IPS DF 4.7 (cell line): ENCODE data around the gene TESMIN.

ENCODE experiments used
- DNase-seq: peaks from one replicate; pipeline ENCODE4 v3.0.0-alpha.2; 2013; ENCODE audit warnings: low spot score; ENCODE audit errors: extremely low read depth

The TESMIN gene

DNA sequence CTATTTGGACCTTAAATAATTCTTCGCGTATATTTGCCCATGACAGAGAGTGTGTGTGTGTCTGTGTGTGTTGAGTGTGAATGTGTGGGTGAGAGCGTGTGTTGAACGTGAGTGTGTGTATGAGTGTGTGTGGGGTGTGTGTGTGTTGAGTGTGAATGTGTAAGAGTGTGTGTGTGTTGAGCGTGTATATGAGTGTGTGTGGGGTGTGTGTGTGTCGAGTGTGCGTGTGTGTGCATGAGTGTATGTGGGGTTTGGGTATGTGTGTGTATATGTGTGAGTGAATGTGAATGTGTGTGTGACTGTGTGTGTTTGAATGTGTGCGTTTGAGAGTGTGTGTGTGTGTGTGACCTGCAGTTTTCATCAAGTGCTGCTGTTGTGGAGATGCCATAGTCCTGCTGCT lies 40.2 kb downstream of the TESMIN start:
- DNase-seq = no peak

DNA sequence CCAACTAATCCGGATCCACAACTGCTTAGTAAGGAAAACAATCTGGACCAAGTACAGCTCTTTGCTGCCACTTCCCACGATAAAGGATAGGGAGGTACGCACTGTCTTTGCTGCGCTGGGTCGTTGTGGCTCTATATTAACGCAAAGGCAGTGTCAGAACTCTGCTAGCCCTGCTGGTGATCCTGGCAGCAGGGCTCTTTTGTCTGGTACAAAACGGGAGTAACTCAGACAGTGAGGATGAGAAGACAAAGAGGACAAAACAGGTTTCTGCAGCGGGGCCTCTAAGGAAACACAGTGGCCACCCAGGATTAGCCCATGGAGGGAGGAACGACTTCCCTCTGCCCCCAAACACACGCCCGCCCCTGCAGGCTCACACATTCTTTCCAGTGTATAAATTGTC lies 40.9 kb downstream of the TESMIN start:
- no peak for DNase-seq

DNA sequence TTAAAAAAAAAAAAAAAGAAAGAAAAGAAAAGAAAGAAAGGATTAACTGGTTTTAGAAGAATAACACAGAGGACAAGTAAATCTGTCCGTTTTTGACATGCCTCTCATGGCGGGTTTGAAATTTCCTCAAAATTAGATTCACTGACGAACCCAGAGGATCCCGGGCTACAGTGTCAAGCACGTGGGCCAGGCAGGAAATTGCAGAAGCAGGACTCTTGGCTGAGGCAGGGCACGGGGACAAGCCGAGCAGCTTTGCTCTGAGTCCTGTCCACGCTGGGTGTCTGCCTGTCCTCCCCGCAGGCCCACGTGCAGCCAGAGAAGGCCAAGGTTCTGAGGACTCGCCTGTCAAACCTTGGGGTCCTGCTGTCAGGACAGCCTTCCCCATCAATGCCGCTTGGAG lies 42.3 kb downstream of the TESMIN start:
- DNase-seq = no peak

DNA sequence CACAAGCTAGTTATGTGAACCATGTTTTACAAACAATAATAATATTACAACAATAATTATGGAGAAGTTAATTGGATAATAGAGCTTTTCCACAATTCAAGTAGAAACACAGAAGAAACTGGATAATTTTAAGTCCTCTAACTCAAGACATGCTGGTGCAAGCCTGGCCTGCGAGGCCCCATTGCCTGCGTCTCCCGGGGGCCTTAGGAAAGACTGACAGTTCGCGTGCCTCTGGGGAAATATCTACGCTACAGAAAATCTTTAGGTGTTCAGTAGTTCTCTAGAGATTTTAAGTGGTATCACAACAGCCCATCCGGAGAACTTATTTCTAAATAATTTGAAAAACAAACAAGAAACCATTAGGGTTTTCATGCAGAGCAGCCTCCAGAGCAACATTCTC lies 43.8 kb downstream of the TESMIN start:
- no peak for DNase-seq

DNA sequence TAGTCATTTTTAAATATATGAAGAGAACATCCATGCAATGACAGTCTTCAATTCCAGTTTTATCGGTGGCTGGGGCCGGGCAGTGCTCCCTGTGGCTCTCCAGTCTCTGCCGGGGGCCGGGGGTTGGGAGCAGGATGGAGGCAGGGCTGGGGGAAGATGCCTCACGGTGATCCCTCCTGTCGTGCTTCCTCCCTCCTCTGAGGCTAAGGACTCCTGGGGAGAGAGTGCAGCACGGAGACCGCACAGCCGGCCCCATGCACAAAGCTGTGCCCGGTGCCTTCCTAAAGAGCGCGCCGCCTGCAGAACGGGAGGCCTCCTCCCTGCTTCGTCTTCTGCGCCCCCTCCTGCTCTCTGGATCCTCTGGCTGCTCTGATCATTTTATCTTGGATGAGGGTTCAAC lies 46.4 kb downstream of the TESMIN start:
- no peak for DNase-seq

DNA sequence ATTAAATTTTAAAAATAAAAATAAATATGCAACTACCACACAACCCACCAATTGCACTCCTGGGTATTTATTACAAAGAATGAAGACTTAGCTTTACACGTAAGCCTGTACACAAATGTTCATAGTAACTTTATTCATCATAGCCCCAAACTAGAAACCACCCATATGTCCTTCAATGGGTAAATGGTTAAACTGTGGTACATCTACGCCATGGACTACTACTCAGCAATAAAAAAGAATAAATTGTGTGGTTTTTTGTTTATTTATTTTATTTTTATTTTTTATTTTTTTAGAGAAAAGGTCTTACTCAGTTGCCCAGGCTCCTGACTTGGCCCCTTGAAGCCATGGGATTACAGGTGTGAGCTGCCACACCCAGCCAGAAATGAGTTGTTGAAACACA lies 52.3 kb downstream of the TESMIN start:
- no peak for DNase-seq

DNA sequence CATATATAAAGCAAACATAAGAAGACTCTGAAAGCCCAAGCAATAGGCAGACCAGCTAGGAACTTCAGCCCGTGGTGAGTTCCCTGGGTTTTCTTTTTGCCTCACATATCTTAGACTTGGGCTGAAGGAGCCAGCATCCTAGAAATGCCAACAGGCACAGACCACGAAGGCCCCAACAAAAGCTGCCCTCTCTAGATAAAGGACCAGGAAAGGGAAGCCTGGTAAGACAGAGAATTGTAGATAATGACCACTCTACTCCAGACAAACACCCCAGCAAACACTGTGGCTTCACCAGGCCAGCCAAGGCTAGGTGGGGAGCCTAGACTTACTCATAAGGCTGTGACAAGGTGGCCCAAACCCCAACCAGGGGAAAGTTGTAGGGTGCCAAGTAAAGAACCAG lies 55.8 kb downstream of the TESMIN start:
- no peak for DNase-seq

DNA sequence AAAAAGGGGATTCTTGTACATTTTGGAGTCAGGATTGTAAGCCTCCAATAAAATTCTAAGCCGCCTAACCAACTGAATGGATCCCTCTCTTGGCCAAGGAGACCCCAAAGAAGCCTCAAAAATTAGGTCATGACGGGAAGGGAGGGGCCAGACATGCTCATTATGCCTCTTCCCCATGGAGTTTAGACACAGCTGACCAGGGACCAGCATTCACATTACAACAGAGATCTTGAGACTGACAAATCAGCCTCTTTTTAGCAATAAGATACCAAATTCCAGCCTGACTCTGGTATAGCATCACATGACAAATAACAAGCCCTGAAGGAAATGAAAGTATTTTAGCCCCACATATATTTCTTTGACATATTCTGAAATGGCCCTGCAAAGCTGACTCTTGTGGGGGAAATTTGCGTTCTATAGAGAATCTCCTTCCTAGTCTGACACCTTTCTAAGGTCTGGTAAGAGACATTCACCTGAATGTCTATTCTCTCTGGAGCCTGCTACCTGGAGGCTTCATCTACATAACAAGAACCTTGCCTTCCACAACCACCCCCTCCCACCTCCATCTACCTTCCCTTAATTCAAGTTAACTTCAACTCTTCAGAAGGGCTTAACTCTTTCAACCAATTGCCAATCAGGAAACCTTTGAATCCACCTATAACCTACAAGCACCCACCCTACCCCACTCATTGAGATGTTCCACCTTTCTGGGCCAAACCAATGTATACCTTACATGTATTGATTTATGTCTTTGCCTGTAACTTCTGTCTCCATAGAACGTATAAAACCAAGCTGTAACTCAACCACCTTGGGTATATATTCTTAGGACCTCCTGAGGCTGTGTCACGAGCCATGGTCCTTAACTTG lies 56.7 kb downstream of the TESMIN start:
- peak; percentile 56 for DNase-seq

DNA sequence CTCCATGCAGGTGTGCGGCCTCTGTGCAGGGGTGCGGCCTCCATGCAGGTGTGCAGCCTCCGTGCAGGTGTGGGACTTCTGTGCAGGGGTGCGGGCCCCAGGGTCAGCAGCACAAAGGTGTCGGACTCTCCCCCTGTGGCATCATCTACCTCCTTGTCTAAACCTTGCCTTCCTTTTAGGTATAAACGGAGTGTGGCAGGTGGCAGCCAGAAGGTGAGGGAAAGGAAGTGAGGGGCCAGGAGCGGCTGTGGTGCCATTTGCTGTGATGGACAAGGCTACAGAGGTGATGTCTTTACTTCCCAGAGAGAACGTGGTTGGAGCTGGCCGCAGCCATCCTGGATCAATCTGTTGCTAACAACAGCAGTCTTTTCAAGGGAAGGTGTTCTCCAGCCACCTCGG lies 57.8 kb downstream of the TESMIN start:
- no peak for DNase-seq

DNA sequence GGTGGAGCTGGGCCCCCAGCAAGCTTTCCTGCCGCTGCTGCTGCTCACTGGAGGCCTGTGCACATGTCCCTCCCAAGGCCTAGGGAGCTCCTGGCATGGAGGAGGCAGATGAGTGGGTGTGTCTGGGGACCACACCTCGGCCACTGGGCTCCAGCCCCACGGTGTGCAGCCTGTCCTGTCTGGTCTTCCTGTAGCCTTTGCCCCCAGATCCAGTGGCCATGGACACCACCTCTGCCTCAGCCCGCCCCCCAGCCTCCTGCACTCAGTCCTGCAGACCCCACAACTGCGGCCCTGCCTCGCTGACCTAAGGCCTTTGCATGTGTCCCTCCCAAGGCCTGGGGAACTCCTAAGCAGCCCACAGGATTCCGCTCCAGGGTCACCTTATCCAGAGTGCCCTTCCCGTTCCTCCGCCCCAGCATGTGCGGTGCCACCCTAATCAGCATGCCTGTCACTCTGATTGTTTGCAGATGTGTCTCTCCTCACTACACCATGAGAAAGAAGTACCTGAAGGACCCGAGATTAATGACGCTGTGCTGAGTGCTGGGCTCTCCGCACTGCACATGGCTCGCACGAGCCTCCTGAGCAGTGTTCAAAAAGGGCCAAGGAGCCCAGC lies 58.3 kb downstream of the TESMIN start:
- no peak for DNase-seq

DNA sequence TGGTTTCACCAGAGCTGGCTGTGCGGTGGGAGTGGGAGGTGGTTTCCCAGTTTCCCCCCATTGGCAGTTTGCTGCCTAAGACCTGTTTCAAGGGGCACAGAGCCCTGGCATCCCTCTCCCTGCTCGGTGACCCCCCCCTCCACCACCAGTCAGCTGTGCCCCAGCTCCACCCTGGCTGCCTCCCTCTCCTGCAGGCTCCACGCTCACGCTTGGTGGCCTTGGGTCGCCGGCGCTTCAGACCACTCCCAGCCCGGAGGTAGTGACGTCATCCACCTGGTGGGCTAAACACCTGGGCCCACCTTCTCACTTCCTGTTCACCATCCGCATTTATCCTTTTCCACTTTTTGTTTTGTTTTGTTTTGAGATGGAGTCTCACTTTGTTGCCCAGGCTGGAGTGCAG lies 59.2 kb downstream of the TESMIN start:
- no peak for DNase-seq

DNA sequence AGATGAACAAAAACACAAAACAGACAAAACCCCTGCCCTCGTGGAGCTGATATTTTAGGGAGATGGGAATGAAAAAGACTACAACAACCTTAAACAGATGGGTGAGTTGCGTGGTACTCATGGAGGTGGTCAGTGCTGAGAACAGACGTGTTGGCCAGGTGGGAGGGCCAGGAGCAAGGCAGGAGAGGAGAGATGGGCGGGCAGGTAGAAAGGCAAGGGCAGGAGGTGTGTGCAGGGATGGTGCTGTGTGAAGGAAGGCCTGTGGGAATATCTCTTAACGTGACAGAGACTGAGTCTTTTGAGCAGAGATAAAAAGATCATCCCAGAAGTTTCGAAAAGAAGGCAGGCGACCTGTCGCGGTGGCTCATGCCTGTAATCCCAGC lies 59.9 kb downstream of the TESMIN start:
- DNase-seq = no peak

DNA sequence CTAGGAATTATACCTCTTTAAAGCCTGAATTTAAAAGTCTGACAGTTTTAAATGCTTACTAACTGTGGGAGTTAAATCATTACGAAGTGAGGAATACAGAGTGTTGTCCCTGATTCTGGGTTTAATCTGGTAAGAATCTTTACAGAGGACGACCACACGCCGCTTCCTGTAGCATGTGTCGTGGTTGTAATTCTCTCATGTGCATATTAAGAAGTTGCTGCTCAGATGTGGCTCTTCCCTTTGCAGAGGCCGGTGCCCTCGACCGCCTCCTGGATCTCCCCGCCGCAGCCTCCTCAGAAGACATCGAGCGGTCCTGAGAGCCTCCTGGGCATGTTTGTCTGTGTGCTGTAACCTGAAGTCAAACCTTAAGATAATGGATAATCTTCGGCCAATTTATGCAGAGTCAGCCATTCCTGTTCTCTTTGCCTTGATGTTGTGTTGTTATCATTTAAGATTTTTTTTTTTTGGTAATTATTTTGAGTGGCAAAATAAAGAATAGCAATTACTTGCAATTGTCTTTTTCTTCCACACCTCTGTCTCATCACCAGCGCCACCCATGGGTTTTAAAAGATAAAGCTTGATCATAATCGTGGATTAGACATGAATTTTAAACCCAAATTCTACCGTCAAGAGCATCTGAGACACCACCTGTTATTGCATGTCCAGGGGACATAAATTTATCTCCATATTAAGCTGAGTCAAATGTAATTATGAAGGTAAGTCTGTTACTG lies 60.5 kb downstream of the TESMIN start:
- DNase-seq = no peak

DNA sequence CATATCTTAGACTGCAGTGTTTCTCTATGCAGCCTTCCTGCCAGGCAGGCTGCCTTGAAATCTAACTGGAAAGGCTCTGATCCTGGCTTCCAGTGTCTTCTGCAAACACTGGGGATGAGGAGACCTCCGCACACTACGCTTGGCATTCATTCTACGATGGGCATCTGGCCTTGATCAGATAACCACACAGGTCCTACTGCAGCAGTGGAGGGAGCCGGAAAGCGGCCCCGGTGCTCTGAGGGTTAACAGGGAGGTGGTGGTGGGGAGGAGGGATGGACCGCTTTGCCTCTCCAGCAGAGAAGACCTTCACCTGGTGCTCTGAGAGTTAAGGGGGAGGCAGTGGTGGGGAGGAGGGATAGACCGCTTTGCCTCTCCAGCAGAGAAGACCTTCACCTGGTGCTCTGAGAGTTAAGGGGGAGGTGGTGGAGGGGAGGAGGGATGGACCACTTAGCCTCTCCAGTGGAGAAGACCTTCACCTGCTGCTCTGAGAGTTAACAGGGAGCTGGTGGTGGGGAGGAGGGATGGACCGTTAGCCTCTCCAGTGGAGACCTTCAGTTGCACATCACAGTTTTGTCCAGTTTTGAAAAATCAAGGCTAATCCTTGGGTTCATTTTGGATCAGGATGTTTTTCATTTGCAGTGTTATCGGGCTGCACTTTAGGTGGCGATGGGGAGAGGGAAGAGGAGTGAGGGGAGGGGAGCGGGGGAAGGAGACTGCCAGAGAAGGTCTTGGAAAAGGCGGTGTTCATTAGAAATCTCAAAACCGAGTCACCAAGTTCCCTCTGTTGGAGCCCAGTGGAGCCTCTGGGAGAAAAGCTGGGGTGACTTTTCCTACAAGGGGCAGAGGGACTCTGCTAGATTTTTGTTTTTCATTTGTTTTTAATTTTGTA lies 61.3 kb downstream of the TESMIN start:
- no peak for DNase-seq

DNA sequence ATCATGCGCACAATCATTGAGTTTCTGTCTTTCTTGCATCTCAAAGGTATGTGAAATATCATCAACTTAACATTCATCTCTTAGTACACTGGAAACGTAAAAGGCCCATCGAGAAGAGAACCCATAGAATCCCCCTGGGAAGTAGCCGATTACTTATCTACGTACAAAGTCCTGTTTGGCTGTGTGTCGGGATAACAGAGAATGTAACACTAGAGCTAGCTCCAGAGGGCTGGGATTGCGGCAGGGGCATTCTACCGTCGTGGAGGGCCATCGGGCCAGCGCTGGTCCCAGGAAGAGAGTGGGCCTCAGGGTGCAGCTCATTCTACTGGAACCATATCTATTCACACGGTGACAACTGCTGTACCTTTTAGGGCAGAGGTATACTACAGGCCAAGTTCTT lies 62.4 kb downstream of the TESMIN start:
- no peak for DNase-seq

DNA sequence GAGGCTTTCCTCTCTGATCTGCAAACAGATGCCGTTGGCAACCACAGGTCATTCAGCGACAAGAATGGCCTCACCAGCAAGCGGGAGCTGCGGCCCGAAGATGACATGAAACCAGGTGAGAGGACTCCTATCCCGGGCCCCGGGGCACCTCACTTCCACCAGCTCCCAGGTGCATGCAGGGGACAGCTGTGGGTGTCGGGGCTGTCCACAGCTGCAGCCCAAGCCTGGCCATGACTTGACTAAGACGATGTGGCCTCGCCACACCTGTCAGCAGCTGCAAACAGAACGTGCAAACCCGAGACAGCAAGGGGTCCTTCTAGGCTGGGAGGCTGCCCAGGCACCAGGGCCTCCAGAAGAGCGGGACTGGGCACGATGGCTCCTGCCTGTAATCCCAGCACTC lies 63.3 kb downstream of the TESMIN start:
- DNase-seq = no peak

DNA sequence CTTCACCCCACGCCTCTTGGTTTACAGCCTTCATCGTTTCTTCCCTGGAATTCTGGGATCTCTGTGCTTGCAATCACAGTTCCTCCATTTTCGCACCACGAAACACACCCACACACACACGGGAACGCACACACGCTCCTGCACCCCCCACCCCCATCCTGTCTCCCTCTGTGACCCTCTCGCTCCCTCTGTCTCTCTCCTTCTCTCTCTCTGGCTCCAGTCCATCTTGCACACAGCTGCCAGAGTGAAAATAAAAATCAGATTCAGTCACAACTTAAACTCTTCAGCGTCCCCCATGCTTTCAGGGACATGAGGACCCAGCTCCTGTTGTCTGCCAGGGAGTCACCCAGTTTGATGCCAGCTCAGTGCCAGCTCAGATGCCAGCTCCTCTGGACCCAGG lies 64.0 kb downstream of the TESMIN start:
- no peak for DNase-seq

DNA sequence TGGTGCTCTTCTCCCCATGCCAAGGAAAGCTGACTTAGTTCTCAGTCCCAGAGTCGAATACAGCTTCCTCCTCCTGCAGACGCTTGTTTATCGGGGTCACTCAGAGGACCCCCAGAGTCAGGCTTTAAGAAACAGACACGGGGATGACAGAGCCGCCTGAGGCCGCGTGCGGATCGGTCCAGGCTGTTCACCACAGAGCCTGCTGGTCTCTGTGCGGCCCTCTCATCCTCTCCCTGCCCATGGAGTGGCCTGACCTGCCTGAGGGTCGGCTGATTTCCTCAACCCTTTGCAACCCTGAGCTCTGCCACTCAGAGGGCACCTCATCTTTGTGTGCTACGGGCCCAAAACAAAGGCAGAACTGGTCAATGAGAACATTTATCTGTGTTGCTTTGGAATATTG lies 64.8 kb downstream of the TESMIN start:
- no peak for DNase-seq

DNA sequence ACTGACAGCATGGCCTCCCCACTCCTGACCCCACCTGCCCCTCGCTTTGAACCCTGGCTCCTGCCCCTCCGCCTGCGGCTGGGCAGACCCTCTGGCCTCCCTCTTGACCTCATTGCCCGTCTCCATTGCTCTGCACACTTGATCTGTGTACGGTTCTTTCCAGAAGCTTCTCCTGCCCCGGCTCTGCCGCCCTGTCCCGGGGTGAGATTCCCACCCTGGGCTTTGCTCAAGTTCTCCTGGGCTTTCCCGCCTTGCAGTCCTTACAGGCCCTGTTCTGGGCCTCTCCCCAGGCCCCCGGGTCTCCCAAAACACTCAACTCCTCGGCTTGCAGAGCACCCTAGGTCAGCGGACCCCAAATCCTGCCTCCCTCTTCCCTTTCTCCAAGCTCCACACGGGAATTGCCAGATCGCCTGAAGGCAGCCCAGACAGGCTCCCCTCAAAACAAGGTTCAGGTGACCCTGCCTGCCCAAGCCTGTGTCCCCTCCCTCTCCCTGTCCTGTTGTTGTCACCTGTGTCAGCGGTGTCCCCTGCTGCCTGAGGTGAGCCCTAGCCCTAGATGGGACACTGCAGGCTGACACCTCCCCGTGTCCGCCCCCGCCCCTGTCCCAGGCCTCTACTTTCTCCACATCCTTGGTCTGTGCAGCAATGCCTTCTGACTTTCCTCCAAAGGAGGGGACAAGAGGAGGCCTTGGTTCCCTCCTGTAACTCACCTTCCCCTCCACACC lies 65.5 kb downstream of the TESMIN start:
- no peak for DNase-seq

DNA sequence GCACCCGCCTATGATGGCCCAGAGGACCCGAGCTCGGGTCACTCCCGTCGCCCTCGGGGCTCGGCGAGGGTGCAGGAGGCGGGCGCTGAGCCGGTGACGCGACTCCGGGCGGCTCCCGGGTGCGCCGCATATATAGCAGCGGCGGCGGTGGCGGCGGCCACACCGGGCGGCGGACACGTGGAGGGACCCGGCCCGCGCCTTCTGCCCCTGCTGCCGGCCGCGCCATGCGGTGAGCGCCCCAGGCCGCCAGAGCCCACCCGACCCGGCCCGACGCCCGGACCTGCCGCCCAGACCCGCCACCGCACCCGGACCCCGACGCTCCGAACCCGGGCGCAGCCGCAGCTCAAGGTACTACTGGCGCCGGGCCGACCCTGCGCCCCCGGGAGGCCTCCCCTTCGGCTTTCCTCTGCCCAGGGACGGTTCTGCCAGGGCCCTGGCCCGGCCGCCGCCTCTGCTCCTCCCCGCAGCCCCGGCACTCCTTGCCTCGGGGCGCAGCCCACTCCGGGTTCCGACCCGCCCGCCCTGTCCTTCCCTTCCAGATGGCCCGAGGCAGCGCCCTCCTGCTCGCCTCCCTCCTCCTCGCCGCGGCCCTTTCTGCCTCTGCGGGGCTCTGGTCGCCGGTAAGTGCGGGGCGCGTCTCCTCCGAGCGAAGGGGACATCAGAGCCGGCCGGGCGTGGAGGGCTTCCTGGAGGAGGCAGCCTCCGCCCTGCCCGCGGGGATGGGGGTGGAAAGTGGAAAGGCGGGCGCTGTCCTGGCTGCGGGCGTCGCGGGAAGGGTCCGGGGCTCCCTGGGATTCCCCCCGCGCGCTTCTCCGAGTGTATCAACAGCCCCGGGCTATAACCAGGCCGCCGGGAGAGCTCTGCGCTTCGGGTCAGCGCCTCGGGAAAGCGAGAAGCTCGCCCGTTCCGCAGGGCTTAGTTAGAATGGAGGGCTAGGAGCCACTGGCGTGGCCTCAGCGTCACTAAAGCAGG lies 66.6 kb downstream of the TESMIN start, which contains the start of gene GAL:
Gene GAL (plus strand): TSS at position 160 of the 972 bp plus-strand sequence. CDS start 380 bp downstream, at position 540.
- DNase-seq = no peak
